Stomach (tissue), 9 donors: ENCODE results near the gene PEX11B. TPM values are rescaled to one million over a fixed set of nuclear protein-coding genes. Genes with fewer than 3 reads are reported as not detected.
"Not testable (repeated sequence)": the region's sequence is repeated elsewhere in the genome, so short reads cannot be mapped to it uniquely, and the experiment has no call there.

ENCODE experiments used
- DNase-seq, 2 donors: peaks; one replicate each; pipeline versions ENCODE4 v3.0.0 to v3.0.0-alpha.2; 2013 to 2019
- H3K27ac ChIP-seq, 5 donors: fragments of 200-600 bp in 4 of 5; sonication (generic) in 4 of 5; one replicate each; pipeline ENCODE4 v1.5.1; 2013 to 2019; ENCODE audit warnings: mild to moderate bottlenecking in 1 of 5, moderate library complexity in 1 of 5
- H3K27me3 ChIP-seq, 3 donors: fragments of 200-600 bp; sonication (generic); one replicate each; pipeline ENCODE4 v1.5.1; 2017 to 2019; ENCODE audit warnings: mixed run types in 1 of 3
- H3K36me3 ChIP-seq, 4 donors: fragments of 200-600 bp; sonication (generic); 1 replicate in 3 of 4; 2 replicates in 1 of 4; pipeline ENCODE4 v1.5.1; 2016 to 2019
- H3K4me1 ChIP-seq, 4 donors: fragments of 200-600 bp; sonication (generic); one replicate each; pipeline ENCODE4 v1.5.1; 2016 to 2019
- H3K4me3 ChIP-seq, 4 donors: fragments of 200-600 bp; sonication (generic) in 3 of 4; one replicate each; pipeline ENCODE4 v1.5.1; 2016 to 2019; ENCODE audit warnings: mild to moderate bottlenecking in 1 of 4
- H3K9me3 ChIP-seq, 4 donors: fragments of 200-600 bp; sonication (generic); one replicate each; pipeline ENCODE4 v1.5.1; 2016 to 2019
- CTCF ChIP-seq, 7 experiments: fragments of 450-650 bp in 4 of 7; fragments of 200-600 bp in 3 of 7; sonication (generic) in 3 of 7; IDR thresholded peaks; one replicate each; pipeline ENCODE4 v1.5.1; 2016 to 2019; ENCODE audit warnings: antibody characterized with exemption in 7 of 7, control low read depth in 2 of 7, mild to moderate bottlenecking in 1 of 7
- EP300 ChIP-seq: sonication (generic); formaldehyde crosslinking; IDR thresholded peaks from one replicate; pipeline ENCODE4 v1.6.1; 2017; ENCODE audit warnings: antibody characterized with exemption
- POLR2A ChIP-seq, 4 donors: fragments of 450-650 bp; IDR thresholded peaks; one replicate each; pipeline ENCODE4 v1.6.1; 2016; ENCODE audit warnings: antibody characterized with exemption in 4 of 4, control low read depth in 2 of 4, mild to moderate bottlenecking in 1 of 4, moderate library complexity in 1 of 4
- POLR2AphosphoS5 ChIP-seq, 3 donors: sonication (generic); formaldehyde crosslinking; IDR thresholded peaks; one replicate each; pipeline ENCODE4 v1.6.1; 2016; ENCODE audit warnings: antibody characterized with exemption in 3 of 3
- WGBS, 5 donors: extraction: QIAGEN DNeasy Blood & Tissue Kit in 3 of 5; methylation state at CpG; one replicate each; pipeline versions ENCODE4 v1.1.5 to v1.1.7; 2013 to 2018; 5-methylcytosine and 5-hydroxymethylcytosine counted together
- intact Hi-C: fragments of 100-400 bp; cut with DNase I; formaldehyde crosslinking; loops from one replicate; pipeline ENCODE4 v1.15.1; 2023; ENCODE audit warnings: low total_unique reads
- polyA plus RNA-seq, 3 donors: library from polyadenylated mRNA; stranded (reverse); fragments of 200-250 nt; gene quantifications; one replicate each; pipeline ENCODE4 v1.2.3, GENCODE V29; 2013
- total RNA-seq, 5 donors: library from RNA; depleted of rRNA; stranded (reverse); fragments of >200 nt; gene quantifications; one replicate each; pipeline versions ENCODE4 v1.1.0 to v1.2.3, GENCODE V29; 2014 to 2016
- donor health status: healthy with polysubstance abuse.
- donor health status: Bipolar disorder and iron deficiency.
- donor health status: healthy.

Gene PEX11B
- total and polyA plus RNA-seq, 8 donors = 15.6 to 46.6 (median 31.8) TPM

GRCh38 chr1:145922266-145922665 lies 3.7 kb upstream of the PEX11B start:
- Histone ChIP-seq H3K27me3 (no peaks in the 10 kb centered on the region), H3K36me3 (peaks cover 5 to 34% (median 27%) of the 10 kb centered on the region in 4 donors), H3K4me3 (no peak overlapping the region), H3K9me3 (no peaks in the 10 kb centered on the region), H3K4me1 (peaks cover 25 to 55% (median 37%) of the 10 kb centered on the region in 4 donors), H3K27ac (peak overlapping the region in 1 of 5 donors; percentile 2)
- 70 to 87% (median 83%) methylated on average over 2 of the region's 2 CpGs for WGBS, 5 donors
- TF ChIP-seq EP300 = no peak
- no peak for TF ChIP-seq POLR2AphosphoS5 (IDR thresholded peaks at IDR 0.05)
- TF ChIP-seq POLR2A (IDR thresholded peaks at IDR 0.05) = no peak
- no peak for TF ChIP-seq CTCF (IDR thresholded peaks at IDR 0.05)
- intact Hi-C loops = loop anchor here (5.0 kb wide), 1 partner anchor 45 kb away; no protein-coding TSS in a partner anchor
- DNase-seq = no peak

GRCh38 chr1:145920297-145920696 lies 1.8 kb upstream of the PEX11B start:
- not testable (repeated sequence) for H3K9me3 ChIP-seq, DNase-seq, H3K27ac ChIP-seq, H3K27me3 ChIP-seq
- 90 to 99% (median 96%) methylated on average over 2 to 3 of the region's 4 CpGs for WGBS, 5 donors
- H3K4me1 ChIP-seq = peaks cover 18 to 57% (median 32%) of the 10 kb centered on the region in 4 donors
- peaks cover 0 to 39% (median 34%) of the 10 kb centered on the region in 4 donors for H3K36me3 ChIP-seq
- peak overlapping the region in 1 of 4 donors; percentile 97 for H3K4me3 ChIP-seq
- intact Hi-C loops = loop anchor here (5.0 kb wide), 1 partner anchor 47 kb away; no protein-coding TSS in a partner anchor

GRCh38 chr1:145918992-145919939 lies 749 bp upstream of the PEX11B start:
- peak; percentile 73 to 78 for DNase-seq
- no peaks in the 10 kb centered on the region for H3K27me3 ChIP-seq
- H3K36me3 ChIP-seq = peaks cover 0 to 45% (median 44%) of the 10 kb centered on the region in 4 donors
- 1 to 7% (median 4%) methylated on average over 32 to 33 of the region's 33 CpGs for WGBS, 5 donors
- peak overlapping the region; percentile 92 to 100 (median 97) for H3K4me3 ChIP-seq
- H3K4me1 ChIP-seq = peaks cover 18 to 57% (median 32%) of the 10 kb centered on the region in 4 donors
- peak overlapping the region; percentile 87 to 95 (median 90) for H3K27ac ChIP-seq
- TF ChIP-seq POLR2A (IDR thresholded peaks at IDR 0.05) (no peak), CTCF (IDR thresholded peaks at IDR 0.05) (no peak), EP300 (no peak), POLR2AphosphoS5 (IDR thresholded peaks at IDR 0.05) (no peak)
- intact Hi-C loops = no loop called here
- no peaks in the 10 kb centered on the region for H3K9me3 ChIP-seq

- intact Hi-C loops = no loop called here
- WGBS, 5 donors = 33 to 61% (median 45%) methylated on average over 5 of the region's 5 CpGs
- peak overlapping the region in 4 of 5 donors; percentile 87 to 90 (median 90) for H3K27ac ChIP-seq
- no peaks in the 10 kb centered on the region for H3K9me3 ChIP-seq
- H3K27me3 ChIP-seq = no peaks in the 10 kb centered on the region
- TF ChIP-seq EP300 (no peak), CTCF (IDR thresholded peaks at IDR 0.05) (no peak), POLR2AphosphoS5 (IDR thresholded peaks at IDR 0.05) (no peak), POLR2A (IDR thresholded peaks at IDR 0.05) (no peak)
- peaks cover 6 to 47% (median 44%) of the 10 kb centered on the region in 4 donors for H3K36me3 ChIP-seq
- peak overlapping the region; percentile 92 to 100 (median 97) for H3K4me3 ChIP-seq
- H3K4me1 ChIP-seq = peaks cover 18 to 47% (median 32%) of the 10 kb centered on the region in 4 donors
- no peak for DNase-seq
These were observed 922 bp downstream of the PEX11B start for GRCh38 chr1:145917595-145917994.
